Endothelial cell of umbilical vein (primary cell): Measurements from ENCODE around the gene ZHX3. TPM values are rescaled to one million over a fixed set of nuclear protein-coding genes. Genes with fewer than 3 reads are reported as not detected.

Experiments
- BruUV-seq: library from RNA; stranded (reverse); fragments of 400-500 nt; replicated peaks from 2 replicates; lab custom pipeline; 2021; lab: Mats Ljungman, UMichigan
- CTCF ChIA-PET: fragments of 300-600, 350-600 bp; sonication (Branson Sonifier 250); formaldehyde crosslinking; loops from one replicate; lab custom pipeline; 2021; ENCODE audit warnings: antibody characterized with exemption, inconsistent platforms; lab: Charles Lee
- POLR2A ChIA-PET: fragments of 300-600, 350-600 bp; sonication (Branson Sonifier 250); formaldehyde crosslinking; loops from one replicate; lab custom pipeline; 2021; ENCODE audit warnings: antibody characterized with exemption, inconsistent platforms; lab: Charles Lee
- DNase-seq: peaks from one replicate; pipeline ENCODE4 v3.0.0-alpha.2; 2011; ENCODE audit warnings: low read depth, low spot score
- FAIRE-seq: peaks from 2 replicates; lab custom pipeline; 2011; peaks lifted over from hg19 to GRCh38; lab: Jason Lieb, UNC
- H2AFZ ChIP-seq: 2 replicates; pipeline ENCODE4 v1.6.0; 2012; ENCODE audit warnings: low read depth, low read length, control low read depth, inconsistent platforms
- H3K27ac ChIP-seq: 2 replicates; pipeline ENCODE4 v1.5.1; 2011; ENCODE audit warnings: low read depth, mild to moderate bottlenecking, control low read depth, low read length, moderate library complexity; ENCODE audit not compliant: insufficient read depth
- H3K27me3 ChIP-seq, 2 experiments: 2 replicates each; pipeline versions ENCODE4 v1.6.0 to v1.6.1; 2011; ENCODE audit warnings: low read length in 2 of 2, mixed read lengths in 1 of 2; ENCODE audit not compliant: control insufficient read depth in 2 of 2, insufficient read depth in 2 of 2
- H3K36me3 ChIP-seq, 2 experiments: 2 replicates in 1 of 2; 3 replicates in 1 of 2; pipeline ENCODE4 v1.5.1; 2011; ENCODE audit warnings: low read length in 2 of 2, mild to moderate bottlenecking in 1 of 2, moderate library complexity in 1 of 2; ENCODE audit not compliant: control insufficient read depth in 2 of 2, insufficient read depth in 2 of 2; ENCODE audit errors: extremely low read depth in 1 of 2
- H3K4me1 ChIP-seq: 3 replicates; pipeline ENCODE4 v1.5.1; 2011; ENCODE audit warnings: mild to moderate bottlenecking, low read length; ENCODE audit not compliant: control insufficient read depth, insufficient read depth; ENCODE audit errors: extremely low read depth
- H3K4me2 ChIP-seq: 2 replicates; pipeline ENCODE4 v1.6.1; 2011; ENCODE audit warnings: low read length, control low read depth, mixed read lengths; ENCODE audit not compliant: insufficient read depth
- H3K4me3 ChIP-seq, 3 experiments: fragments of 200-600 bp in 1 of 3; sonication (generic), shearing (Covaris generic) in 1 of 3; replicated peaks in 1 of 3; 2 replicates each; pipeline ENCODE4 v1.5.1; 2011 to 2016; ENCODE audit warnings: control low read depth in 3 of 3, low read length in 3 of 3, mild to moderate bottlenecking in 2 of 3, inconsistent platforms in 1 of 3, low read depth in 1 of 3, moderate library complexity in 1 of 3; ENCODE audit not compliant: insufficient read depth in 1 of 3
- H3K79me2 ChIP-seq: 2 replicates; pipeline ENCODE4 v1.6.0; 2012; ENCODE audit warnings: low read length, inconsistent platforms; ENCODE audit not compliant: control insufficient read depth, insufficient read depth
- H3K9ac ChIP-seq: replicated peaks from 2 replicates; pipeline ENCODE3; 2011; ENCODE audit warnings: low read length, control low read depth; ENCODE audit not compliant: insufficient read depth; ENCODE audit errors: extremely low read depth
- H3K9me1 ChIP-seq: replicated peaks from 3 replicates; pipeline ENCODE4 v1.6.0; 2011; ENCODE audit warnings: mild to moderate bottlenecking, low read length; ENCODE audit not compliant: control insufficient read depth, insufficient read depth; ENCODE audit errors: extremely low read depth
- H3K9me3 ChIP-seq: replicated peaks from 2 replicates; pipeline ENCODE4 v1.5.1; 2012; ENCODE audit warnings: low read length, inconsistent platforms; ENCODE audit not compliant: control insufficient read depth, insufficient read depth
- H4K20me1 ChIP-seq: replicated peaks from 2 replicates; pipeline ENCODE3; 2011; ENCODE audit warnings: mild to moderate bottlenecking, low read length; ENCODE audit not compliant: control insufficient read depth, insufficient read depth; ENCODE audit errors: extremely low read depth
- EZH2 ChIP-seq: IDR thresholded peaks from 2 replicates; pipeline ENCODE4 v1.6.1; 2012; ENCODE audit warnings: borderline replicate concordance, low read depth, mild to moderate bottlenecking, moderate library complexity, low read length, inconsistent platforms; ENCODE audit not compliant: severe bottlenecking
- FOS ChIP-seq: IDR thresholded peaks from 2 replicates; pipeline ENCODE4 v1.6.1; 2011; ENCODE audit warnings: mild to moderate bottlenecking, low read length, moderate library complexity, borderline replicate concordance; ENCODE audit not compliant: insufficient read depth
- GATA2 ChIP-seq: IDR thresholded peaks from 2 replicates; pipeline ENCODE4 v1.7.0; 2011; ENCODE audit warnings: low read depth, mild to moderate bottlenecking, moderate library complexity, mixed read lengths, low read length; ENCODE audit not compliant: insufficient read length, insufficient read depth
- JUN ChIP-seq: IDR thresholded peaks from 2 replicates; pipeline ENCODE4 v1.6.1; 2011; ENCODE audit warnings: borderline replicate concordance, low read depth; ENCODE audit not compliant: insufficient read length, insufficient read depth
- MYC ChIP-seq: IDR thresholded peaks from one replicate; pipeline ENCODE4 v1.6.1; 2011; ENCODE audit warnings: mild to moderate bottlenecking, low read depth, low read length
- POLR2A ChIP-seq: IDR thresholded peaks from 2 replicates; pipeline ENCODE4 v1.6.1; 2012; ENCODE audit warnings: low read depth, mild to moderate bottlenecking, control low read depth, low read length
- dilution Hi-C: fragments of 300-500 bp; cut with MboI; formaldehyde crosslinking; loops from one replicate; pipeline ENCODE4 v1.15.0; 2019; ENCODE audit warnings: low sequenced_read_pairs; ENCODE audit not compliant: extremely low pct_ligation_motif_present
- intact Hi-C: fragments of 100-400 bp; cut with micrococcal nuclease; formaldehyde crosslinking; loops from one replicate; pipeline ENCODE4 v1.10.0; 2022
- polyA plus RNA-seq, 4 experiments: library from polyadenylated mRNA; depleted of rRNA in 3 of 4; stranded (reverse) in 3 of 4; unstranded in 1 of 4; fragments of >200 nt; gene quantifications; 2 replicates each; pipeline versions ENCODE4 v1.2.1 to v1.2.3, GENCODE V29; 2011 to 2012; ENCODE audit warnings: missing spikeins in 1 of 4
- total RNA-seq: library from RNA; stranded (reverse); gene quantifications from 2 replicates; pipeline ENCODE4 v1.2.3, GENCODE V29; 2021
- TF ChIP-seq, protein P1 (sequence below), 2 donors: IDR thresholded peaks; 1 replicate in 1 of 2; 2 replicates in 1 of 2; pipeline ENCODE4 v1.5.1; 2011; ENCODE audit warnings: low read length in 2 of 2, mild to moderate bottlenecking in 2 of 2, moderate library complexity in 2 of 2, control low read depth in 1 of 2, inconsistent platforms in 1 of 2, low read depth in 1 of 2; ENCODE audit not compliant: insufficient read depth in 1 of 2; ENCODE audit errors: extremely low read depth in 1 of 2

The ZHX3 gene
- total and polyA plus RNA-seq, 2 donors (not counting 3 experiments of a cell fraction or from before 2014, with no cell fraction given): 7.4 to 17.8 TPM

DNA sequence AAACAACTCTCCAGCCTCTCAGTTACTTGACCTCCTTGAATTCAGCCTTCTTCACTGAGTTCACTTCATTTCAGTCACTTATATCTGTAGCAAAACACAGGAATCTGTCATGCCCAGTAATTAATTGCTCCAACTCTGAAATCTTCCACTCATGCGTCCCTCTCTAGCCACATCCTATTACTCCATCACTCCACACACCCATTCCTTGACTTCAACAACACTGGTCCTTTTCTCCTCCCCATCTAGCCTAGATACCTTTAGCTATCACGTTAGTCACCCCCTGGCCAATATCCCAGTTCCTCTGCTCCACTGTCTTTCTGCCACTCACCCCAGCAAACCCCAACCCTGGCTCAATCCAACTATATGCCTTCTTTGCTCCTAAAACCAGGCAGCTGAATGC, 7.7 kb downstream of the ZHX3 start:
- Histone ChIP-seq H3K4me2 (no peak overlapping the region), H3K9me1 (no peaks in the 10 kb centered on the region), H3K4me1 (peaks cover 1% of the 10 kb centered on the region), H3K36me3 (no peaks in the 10 kb centered on the region), H3K9ac (no peak overlapping the region), H4K20me1 (no peaks in the 10 kb centered on the region), H3K9me3 (no peaks in the 10 kb centered on the region), H3K79me2 (peaks cover 15% of the 10 kb centered on the region), H3K27me3 (no peaks in the 10 kb centered on the region), H2AFZ (no peak overlapping the region), H3K4me3 (no peak overlapping the region), H3K27ac (no peak overlapping the region)
- intact Hi-C loops (no loop called here), dilution Hi-C loops (no loop called here)
- POLR2A ChIA-PET: no interaction called here
- no peak for FAIRE-seq
- TF ChIP-seq JUN (no peak), POLR2A (no peak), MYC (no peak), GATA2 (no peak), FOS (no peak), EZH2 (no peak)
- TF ChIP-seq, protein P1, sequence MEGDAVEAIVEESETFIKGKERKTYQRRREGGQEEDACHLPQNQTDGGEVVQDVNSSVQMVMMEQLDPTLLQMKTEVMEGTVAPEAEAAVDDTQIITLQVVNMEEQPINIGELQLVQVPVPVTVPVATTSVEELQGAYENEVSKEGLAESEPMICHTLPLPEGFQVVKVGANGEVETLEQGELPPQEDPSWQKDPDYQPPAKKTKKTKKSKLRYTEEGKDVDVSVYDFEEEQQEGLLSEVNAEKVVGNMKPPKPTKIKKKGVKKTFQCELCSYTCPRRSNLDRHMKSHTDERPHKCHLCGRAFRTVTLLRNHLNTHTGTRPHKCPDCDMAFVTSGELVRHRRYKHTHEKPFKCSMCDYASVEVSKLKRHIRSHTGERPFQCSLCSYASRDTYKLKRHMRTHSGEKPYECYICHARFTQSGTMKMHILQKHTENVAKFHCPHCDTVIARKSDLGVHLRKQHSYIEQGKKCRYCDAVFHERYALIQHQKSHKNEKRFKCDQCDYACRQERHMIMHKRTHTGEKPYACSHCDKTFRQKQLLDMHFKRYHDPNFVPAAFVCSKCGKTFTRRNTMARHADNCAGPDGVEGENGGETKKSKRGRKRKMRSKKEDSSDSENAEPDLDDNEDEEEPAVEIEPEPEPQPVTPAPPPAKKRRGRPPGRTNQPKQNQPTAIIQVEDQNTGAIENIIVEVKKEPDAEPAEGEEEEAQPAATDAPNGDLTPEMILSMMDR (IDR thresholded peaks at IDR 0.05; ENCODE audit: extremely low read depth in 1 of 2, insufficient read depth in 1 of 2, low read depth in 1 of 2, low read length in 2 of 2): no peak
- CTCF ChIA-PET: interaction anchor here (0.9 to 1.2 kb wide), 2 partner anchors 138 to 175 kb away, joined by 4 to 5 read pairs; no protein-coding TSS in a partner anchor
- DNase-seq: no peak
- no TSS peak for BruUV-seq
